GM18519 (cell line): ENCODE data around the gene C9orf43.
"Not testable (repeated sequence)": the region's sequence is repeated elsewhere in the genome, so short reads cannot be mapped to it uniquely, and the experiment has no call there.

Experiments
- ATAC-seq: cut with Tn5 transposase; IDR thresholded peaks from one replicate; pipeline ENCODE4 v1.9.1; 2021; ENCODE audit warnings: mild to moderate bottlenecking, moderate library complexity; ENCODE audit not compliant: unreplicated experiment, low FRiP score

The C9orf43 gene

GRCh38 chr9:113409883-113410206 is 702 bp upstream of the C9orf43 start:
- no peak for ATAC-seq

- no peak for ATAC-seq
These were observed 5.7 kb downstream of the C9orf43 start for GRCh38 chr9:113416149-113416721.

DNA sequence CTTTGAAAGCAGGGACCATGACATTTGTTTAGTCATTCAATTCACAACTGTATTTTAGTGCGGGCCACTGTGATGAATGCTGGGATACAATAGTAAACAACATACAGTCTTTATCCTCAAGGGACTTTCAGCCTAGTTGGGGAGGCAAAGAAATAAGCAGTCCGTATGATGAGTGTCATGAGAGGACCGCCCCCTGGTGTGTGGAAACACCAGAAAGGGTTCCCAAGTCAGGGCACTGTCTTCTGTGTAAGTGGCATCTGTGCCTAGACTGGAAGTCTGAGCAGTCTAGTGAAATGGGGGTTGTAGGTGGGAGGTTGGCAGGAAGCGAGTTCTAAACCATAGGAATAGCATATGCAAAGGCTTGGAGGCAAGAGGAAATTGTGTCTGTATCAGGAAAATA is 6.8 kb downstream of the C9orf43 start:
- ATAC-seq = no peak

DNA sequence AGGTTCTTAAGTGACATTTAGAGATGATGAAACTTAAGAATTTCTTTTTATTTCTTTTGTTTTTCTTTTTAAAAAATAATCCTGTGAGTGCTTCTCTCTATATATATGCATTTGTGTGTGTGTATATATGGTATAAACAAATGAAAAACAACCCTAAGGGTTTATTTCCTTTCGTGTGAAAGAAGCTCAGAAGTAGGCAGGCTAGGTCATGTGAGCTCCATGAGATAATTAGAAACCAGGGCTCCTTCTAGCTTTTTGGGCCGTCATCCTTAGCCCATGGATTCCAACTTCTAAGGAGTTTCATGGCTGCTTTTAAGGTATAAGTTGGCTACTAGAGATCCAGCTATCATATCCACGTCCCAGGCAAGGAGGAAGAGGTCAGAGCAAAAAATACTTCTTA is 11.2 kb downstream of the C9orf43 start:
- ATAC-seq = no peak

- ATAC-seq = no peak
These were observed 14.5 kb downstream of the C9orf43 start for GRCh38 chr9:113425072-113425471.

DNA sequence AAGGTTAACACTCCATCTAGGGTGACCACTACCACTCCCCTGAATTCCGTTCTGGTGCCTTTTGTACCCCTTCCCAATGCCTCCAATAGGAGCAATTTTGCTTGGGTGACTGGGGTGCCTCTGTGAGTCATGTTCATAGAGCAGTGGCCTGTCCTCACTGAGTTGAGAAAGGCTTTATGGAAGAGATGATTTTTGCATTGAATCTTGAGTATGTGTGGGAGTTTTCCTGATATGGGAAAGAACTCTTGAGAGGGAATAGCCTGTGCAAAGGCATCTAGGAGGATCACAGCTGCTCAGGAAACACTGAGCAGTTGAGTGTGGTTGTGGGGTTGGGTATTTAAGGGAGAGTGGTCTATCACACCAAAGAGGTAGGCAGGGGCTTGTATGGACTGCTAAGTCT is 16.2 kb downstream of the C9orf43 start:
- no peak for ATAC-seq

DNA sequence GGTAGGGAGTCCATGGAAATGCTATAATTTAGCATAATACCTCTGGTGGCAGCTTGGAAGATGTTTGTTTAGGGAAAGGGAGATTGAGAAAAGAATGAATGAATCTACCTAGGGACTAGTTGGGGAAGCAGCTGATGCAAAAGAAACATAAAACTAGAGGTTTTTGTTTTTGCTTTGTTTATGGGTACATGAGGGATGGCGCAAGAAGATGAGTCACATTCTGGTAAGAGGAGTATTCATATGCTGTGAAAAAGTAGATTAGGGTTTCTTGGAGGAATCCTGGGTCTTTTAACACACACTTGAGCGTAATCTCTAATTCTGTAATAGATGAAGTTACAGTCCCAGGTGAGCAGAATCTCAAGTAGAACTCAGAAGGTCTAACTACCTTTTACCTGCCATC is 17.1 kb downstream of the C9orf43 start:
- ATAC-seq = no peak

GRCh38 chr9:113428062-113428615 is 17.6 kb downstream of the C9orf43 start:
- ATAC-seq = no peak

DNA sequence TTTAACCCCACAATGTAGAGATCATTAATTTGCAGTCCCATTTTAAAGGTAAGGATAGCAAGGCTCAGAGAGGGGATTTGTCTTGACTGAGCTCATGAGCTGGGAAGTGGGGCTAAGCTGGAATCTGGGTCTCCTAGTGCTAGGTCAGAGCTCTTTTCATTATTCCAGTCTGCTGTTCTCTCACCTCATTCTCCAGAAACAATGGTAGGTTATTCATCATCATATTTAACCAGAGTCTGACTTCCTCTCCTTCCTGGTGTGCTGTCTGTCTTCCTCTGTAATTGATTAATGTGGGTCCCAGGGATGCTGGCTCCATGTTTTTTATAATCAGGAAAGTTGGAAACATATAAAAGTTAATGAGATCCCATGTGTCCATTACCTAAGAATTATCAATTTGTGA is 20.6 kb downstream of the C9orf43 start:
- ATAC-seq = no peak

DNA sequence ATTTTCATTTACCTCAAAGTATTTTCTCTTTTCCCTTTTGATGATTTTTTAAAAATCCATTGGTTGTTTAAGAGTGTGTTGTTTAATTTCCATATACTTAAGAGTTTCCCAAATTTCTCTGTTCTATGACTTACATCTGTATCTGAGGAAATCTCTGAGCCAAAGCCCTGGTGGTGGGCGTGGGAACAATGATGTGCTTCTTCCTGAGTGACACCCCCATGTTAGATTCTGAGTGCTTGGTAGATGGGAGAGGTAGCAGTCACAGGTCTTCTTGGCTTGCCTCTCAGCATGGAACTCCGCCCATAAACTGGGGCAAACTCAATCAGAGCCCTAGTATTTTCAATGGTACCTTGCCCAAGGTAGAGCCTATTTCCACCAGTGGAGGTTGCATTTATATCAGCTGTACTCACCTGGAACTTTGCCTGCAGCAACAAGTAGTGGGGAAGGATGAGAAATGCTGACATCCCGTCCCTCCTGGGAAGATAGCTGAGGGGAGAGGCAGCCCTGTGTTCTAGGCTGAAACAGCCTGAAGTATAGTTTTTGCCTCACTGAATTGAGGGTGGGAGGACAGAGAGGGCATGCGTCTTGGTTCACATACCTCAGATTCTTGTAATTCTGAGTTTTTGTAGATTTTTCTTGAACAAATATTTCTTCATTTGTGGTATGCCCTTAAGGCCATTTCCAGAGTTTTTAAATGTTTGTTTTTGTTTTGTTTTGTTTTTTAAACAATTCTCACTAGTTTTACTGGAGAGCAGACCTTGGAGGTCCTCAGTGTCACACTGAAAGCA is 26.4 kb downstream of the C9orf43 start:
- no peak for ATAC-seq

DNA sequence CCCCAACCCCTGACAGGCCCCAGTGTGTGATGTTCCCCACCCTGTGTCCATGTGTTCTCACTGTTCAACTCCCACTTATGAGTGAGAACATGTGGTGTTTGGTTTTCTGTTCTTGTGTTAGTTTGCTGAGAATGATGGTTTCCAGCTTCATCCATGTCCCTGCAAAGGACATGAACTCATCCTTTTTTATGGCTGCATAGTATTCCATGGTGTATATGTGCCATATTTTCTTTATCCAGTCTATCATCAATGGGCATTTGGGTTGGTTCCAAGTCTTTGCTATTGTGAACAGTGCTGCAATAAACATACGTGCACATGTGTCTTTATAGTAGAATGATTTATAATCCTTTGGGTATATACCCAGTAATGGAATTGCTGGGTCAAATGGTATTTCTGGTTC is 27.2 kb downstream of the C9orf43 start:
- ATAC-seq = not testable (repeated sequence)

DNA sequence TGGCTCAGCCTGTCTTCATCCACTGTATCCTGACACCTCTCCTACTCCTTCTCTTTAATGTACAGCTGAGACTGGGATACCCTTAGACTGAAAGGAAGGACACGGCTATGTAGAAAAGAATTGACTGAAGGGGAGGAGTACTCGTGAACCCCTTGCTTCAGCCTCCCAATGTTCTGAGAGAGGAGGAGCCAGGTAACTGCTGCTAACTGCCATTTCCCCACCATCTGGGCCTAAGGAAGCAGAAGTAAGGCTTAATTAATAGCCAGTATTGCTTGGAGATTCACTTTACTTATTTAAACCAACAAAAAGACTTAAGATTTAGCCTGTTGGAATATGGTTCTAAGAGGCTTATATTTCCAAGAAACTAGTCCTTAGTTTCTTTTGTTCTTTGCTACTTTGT is 34.2 kb downstream of the C9orf43 start:
- ATAC-seq = no peak

- ATAC-seq = no peak
These were observed 35.8 kb downstream of the C9orf43 start for GRCh38 chr9:113446323-113446740.

GRCh38 chr9:113449376-113449775 is 38.8 kb downstream of the C9orf43 start:
- ATAC-seq = no peak

DNA sequence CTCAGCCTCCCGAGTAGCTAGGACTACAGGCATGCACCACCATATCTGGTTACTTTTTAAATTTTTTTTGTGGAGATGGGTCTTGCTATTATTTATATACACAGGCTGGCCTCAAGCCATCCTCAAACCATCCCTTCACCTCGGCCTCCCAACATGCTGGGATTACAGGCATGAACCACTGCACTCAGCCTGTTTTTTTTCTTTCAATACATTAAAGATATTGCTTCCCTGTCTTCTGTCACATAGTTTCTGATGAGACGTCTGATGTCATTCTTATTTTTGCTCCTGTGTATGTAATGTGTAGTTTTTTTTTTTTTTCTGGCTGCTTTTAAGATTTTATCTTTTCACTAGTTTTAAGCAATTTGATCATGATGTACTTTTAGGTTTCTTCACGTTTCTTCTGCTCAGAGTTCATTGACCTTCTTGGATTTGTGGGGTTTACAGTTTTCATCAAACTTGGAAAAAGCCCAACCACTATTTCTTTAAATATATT is 41.6 kb downstream of the C9orf43 start:
- no peak for ATAC-seq

GRCh38 chr9:113454914-113455761 is 44.6 kb downstream of the C9orf43 start:
- no peak for ATAC-seq

DNA sequence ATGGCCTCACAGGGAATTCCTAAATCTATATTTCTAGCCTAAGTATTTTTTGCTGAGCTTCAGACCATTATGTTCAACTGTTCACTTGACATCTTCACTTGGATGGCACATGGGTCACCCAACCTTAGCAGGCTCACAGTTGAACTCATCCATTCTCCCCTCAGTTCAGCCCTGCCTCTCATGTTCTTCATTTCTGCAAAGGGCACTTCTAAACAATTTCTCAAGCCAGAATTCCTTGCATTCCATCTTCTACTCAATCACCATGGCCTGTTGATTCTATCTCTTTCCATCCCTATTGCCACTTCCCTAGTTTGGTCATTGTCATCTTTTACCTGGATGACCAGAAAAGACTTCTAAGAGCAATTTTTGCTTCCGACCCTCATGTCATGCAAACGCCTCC is 45.7 kb downstream of the C9orf43 start:
- ATAC-seq = no peak

GRCh38 chr9:113461285-113461684 is 50.7 kb downstream of the C9orf43 start:
- ATAC-seq = no peak

DNA sequence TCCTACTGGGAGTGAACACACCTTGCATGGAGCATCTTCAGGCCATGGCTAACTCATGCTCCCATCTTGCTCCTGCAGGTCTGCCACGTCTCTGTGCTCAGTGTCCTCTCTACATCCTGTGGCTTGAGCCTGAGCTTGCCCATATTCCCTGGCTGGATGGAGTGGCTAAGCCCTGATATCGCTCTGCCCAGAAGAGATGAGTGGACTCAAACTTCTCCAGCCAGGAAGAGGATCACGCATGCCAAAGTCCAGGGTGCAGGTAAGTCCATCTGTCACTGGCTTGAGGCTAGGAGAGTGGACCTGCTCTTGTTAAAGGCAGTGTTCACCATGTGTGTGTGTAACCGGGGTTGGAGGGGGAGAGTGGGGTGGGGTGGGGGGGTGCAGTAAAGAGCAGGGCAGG is 51.4 kb downstream of the C9orf43 start:
- no peak for ATAC-seq

GRCh38 chr9:113462781-113463286 is 52.3 kb downstream of the C9orf43 start:
- no peak for ATAC-seq
